ENCODE results near the gene CHST2.

Gene CHST2

GRCh38 chr3:143099210-143099609, 20.4 kb upstream of the CHST2 start:
- TF ChIP-seq CTCF (IDR thresholded peaks at IDR 0.05; ENCODE audit: control extremely low read depth, extremely low read depth, low read depth, missing control alignments) = no peak
- CTCF ChIA-PET = interaction anchor here (0.8 to 2.5 kb wide), 2 partner anchors 10 to 280 kb away, joined by 3 to 10 read pairs; no protein-coding TSS in a partner anchor
- POLR2A ChIA-PET = no interaction called here
- no peak for DNase-seq (ENCODE audit: extremely low spot score)

- TF ChIP-seq CTCF (IDR thresholded peaks at IDR 0.05; ENCODE audit: control extremely low read depth, extremely low read depth, low read depth, missing control alignments) = no peak
- CTCF ChIA-PET = interaction anchor here (1.2 to 2.5 kb wide), 2 partner anchors 9 to 15 kb away, joined by 3 to 10 read pairs; no protein-coding TSS in a partner anchor
- POLR2A ChIA-PET = no interaction called here
- no peak for DNase-seq (ENCODE audit: extremely low spot score)
These were observed 19.9 kb upstream of the CHST2 start for GRCh38 chr3:143099690-143100089.

- DNase-seq (ENCODE audit: extremely low spot score) = no peak
- no peak for TF ChIP-seq CTCF (IDR thresholded peaks at IDR 0.05; ENCODE audit: control extremely low read depth, extremely low read depth, low read depth, missing control alignments)
- POLR2A ChIA-PET = no interaction called here
- CTCF ChIA-PET = interaction anchor here (0.7 to 1.2 kb wide), 2 partner anchors 13 to 15 kb away, joined by 3 read pairs; no protein-coding TSS in a partner anchor
These were observed 19.1 kb upstream of the CHST2 start for GRCh38 chr3:143100451-143100850.

GRCh38 chr3:143101792-143102381, 17.7 kb upstream of the CHST2 start:
- ChIA-PET POLR2A (no interaction called here), CTCF (no interaction called here)
- no peak for DNase-seq (ENCODE audit: extremely low spot score)
- TF ChIP-seq CTCF (IDR thresholded peaks at IDR 0.05; ENCODE audit: control extremely low read depth, extremely low read depth, low read depth, missing control alignments) = no peak

- TF ChIP-seq CTCF (IDR thresholded peaks at IDR 0.05; ENCODE audit: control extremely low read depth, extremely low read depth, low read depth, missing control alignments) = no peak
- no peak for DNase-seq (ENCODE audit: extremely low spot score)
- ChIA-PET POLR2A (no interaction called here), CTCF (no interaction called here)
These were observed 15.9 kb upstream of the CHST2 start for GRCh38 chr3:143103652-143104051.

GRCh38 chr3:143105170-143105569, 14.4 kb upstream of the CHST2 start:
- no peak for TF ChIP-seq CTCF (IDR thresholded peaks at IDR 0.05; ENCODE audit: control extremely low read depth, extremely low read depth, low read depth, missing control alignments)
- CTCF ChIA-PET = interaction anchor here (1.4 kb wide), 1 partner anchor 10 kb away, joined by 4 read pairs; no protein-coding TSS in a partner anchor
- DNase-seq (ENCODE audit: extremely low spot score) = no peak
- POLR2A ChIA-PET = no interaction called here

Measured in GM10248 (cell line).